ENCODE measurements around the gene MFRP. TPM values are rescaled to one million over a fixed set of nuclear protein-coding genes. Genes with fewer than 3 reads are reported as not detected.

Gene MFRP
- total RNA-seq (not detected), total RNA-seq (0 to 0.07 (median 0) reads per million in 172 experiments)
- polyA plus RNA-seq (2013, experiment 1 of 2), result not detected
- polyA plus RNA-seq (2013, experiment 2 of 2), result not detected

DNA sequence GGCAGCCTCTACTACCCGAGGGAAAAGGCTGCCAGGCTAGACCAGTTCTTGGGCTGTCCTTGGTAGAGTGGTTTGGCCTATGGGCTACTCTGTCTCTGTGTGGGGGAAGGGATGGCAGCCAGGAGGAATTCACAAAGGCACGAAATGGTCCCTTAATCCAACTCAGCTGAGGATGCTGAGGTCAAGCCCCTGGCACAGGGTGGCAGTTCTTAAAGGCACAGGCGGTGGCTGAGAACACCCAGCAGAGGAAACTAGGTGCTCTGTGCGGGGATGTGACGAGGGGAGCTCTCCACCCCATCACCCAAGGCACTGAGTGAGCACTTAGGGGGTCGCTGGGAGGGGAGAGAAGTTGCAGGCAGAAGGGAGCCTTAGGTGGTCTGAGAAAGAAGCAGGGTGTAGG is at the start of gene MFRP:
TSS of gene MFRP (minus strand) at position 101 of the 400 bp plus-strand sequence. CDS start 192 bp downstream, outside the sequence.
- no peak within 1 kb of the TSS for H3K27ac Mint-ChIP-seq
- no peaks in the 10 kb centered on the region for H3K36me3 Mint-ChIP-seq (ENCODE audit: low read depth)
- H3K4me3 Mint-ChIP-seq, result no peak within 1 kb of the TSS
- H3K9me3 ChIP-seq (ENCODE audit: control insufficient read depth in 1 of 2, insufficient read depth in 1 of 2, low read length in 2 of 2), result peaks cover 0 to under 1% of the 10 kb centered on the region in 2 experiments
- peaks cover 4% of the 10 kb centered on the region for H3K4me1 Mint-ChIP-seq (ENCODE audit: low read depth)
- H3K27me3 Mint-ChIP-seq, result peaks cover 59% of the 10 kb centered on the region
- intact Hi-C loops (cut with DNase I, micrococcal nuclease), result no loop called here
- no peak within 1 kb of the TSS for H3K4me3 ChIP-seq (ENCODE audit: low read length)
- H3K27me3 ChIP-seq (ENCODE audit: control insufficient read depth in 1 of 2, insufficient read depth in 2 of 2, low read length in 2 of 2), result peaks cover 4 to 14% of the 10 kb centered on the region in 2 experiments
- no peak within 1 kb of the TSS for H3K27ac ChIP-seq (ENCODE audit: low read depth in 1 of 2, low read length in 2 of 2)
- no peak for ATAC-seq (ENCODE audit: poor library complexity)
- POLR2A ChIA-PET, result no interaction called here
- H3K9me3 Mint-ChIP-seq, result no peaks in the 10 kb centered on the region
- TF ChIP-seq CTCF (IDR thresholded peaks at IDR 0.05), result no peak
- DNase-seq, result no peak
- peaks cover 6% of the 10 kb centered on the region for H3K4me1 ChIP-seq (ENCODE audit: insufficient read depth, low read length)
- CTCF ChIA-PET, result no interaction called here
- no peaks in the 10 kb centered on the region for H3K36me3 ChIP-seq (ENCODE audit: insufficient read depth, low read length)

- POLR2A ChIA-PET, result no interaction called here
- CTCF ChIA-PET, result interaction anchor here (1.0 kb wide), 1 partner anchor 10 kb away, joined by 3 read pairs; the partner anchor contains the start of gene USP2
- no peak overlapping the region for H3K4me3 Mint-ChIP-seq
Observed at GRCh38 chr11:119391275-119391674, 44.8 kb upstream of the MFRP start.

DNA sequence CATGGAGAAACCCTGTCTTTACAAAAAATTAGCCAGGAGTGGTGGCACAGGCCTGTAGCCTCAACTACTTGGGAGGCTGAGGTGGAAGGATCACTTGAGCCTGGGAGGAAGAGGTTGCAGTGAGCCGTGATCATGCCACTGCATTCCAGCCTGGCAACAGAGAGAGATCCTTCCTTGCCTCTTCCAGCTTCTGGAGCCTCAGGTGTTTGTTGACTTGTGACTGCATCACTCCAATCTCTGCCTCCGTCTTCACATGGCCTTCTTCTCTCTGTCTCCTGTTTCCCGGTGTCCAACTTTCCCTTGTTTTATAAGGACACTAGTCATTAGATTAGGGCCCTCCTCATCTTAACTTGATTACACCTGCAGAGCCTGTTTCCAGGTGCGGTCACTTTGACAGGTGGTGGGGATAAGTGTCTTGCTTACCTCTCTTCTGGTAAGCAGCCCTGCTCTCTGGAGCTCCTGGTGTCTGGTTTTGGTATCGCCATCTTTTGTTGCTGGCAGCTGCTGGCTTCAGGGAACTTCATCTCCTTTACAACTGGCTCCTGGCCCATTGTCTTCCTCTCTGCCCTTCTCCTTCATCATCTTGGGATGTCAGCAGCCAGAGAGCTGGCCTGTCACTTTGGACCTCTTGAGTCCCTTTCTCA is 43.2 kb upstream of the MFRP start:
- Mint-ChIP-seq H3K27ac (no peak overlapping the region), H3K36me3 (ENCODE audit: low read depth) (no peaks in the 10 kb centered on the region), H3K27me3 (peaks cover 37% of the 10 kb centered on the region), H3K4me3 (no peak overlapping the region), H3K4me1 (ENCODE audit: low read depth) (no peaks in the 10 kb centered on the region), H3K9me3 (no peaks in the 10 kb centered on the region)
- Histone ChIP-seq H3K36me3 (ENCODE audit: insufficient read depth, low read length) (no peaks in the 10 kb centered on the region), H3K9me3 (ENCODE audit: control insufficient read depth in 1 of 2, insufficient read depth in 1 of 2, low read length in 2 of 2) (no peaks in the 10 kb centered on the region), H3K4me3 (ENCODE audit: low read length) (no peak overlapping the region), H3K4me1 (ENCODE audit: insufficient read depth, low read length) (no peaks in the 10 kb centered on the region), H3K27me3 (ENCODE audit: control insufficient read depth in 1 of 2, insufficient read depth in 2 of 2, low read length in 2 of 2) (peaks cover 0 to 5% of the 10 kb centered on the region in 2 experiments), H3K27ac (ENCODE audit: low read depth in 1 of 2, low read length in 2 of 2) (no peak overlapping the region)
- peak in 2 of 14 experiments; percentile 40 to 48 for DNase-seq
- peak; percentile 44 for TF ChIP-seq CTCF (IDR thresholded peaks at IDR 0.05)
- ATAC-seq (ENCODE audit: poor library complexity), result peak; percentile 41
- CTCF ChIA-PET, result interaction anchor here (0.7 to 1.3 kb wide), 2 partner anchors 9 to 34 kb away, joined by 3 to 7 read pairs; no protein-coding TSS in a partner anchor
- POLR2A ChIA-PET, result no interaction called here
- intact Hi-C loops (cut with DNase I, micrococcal nuclease), result loop anchor here in 1 of 2 experiments (10.0 kb wide), 1 partner anchor 335 kb away; the partner anchor contains the start of gene NECTIN1

More at GRCh38 chr11:119391275-119391674, 44.8 kb upstream of the MFRP start:
- no peaks in the 10 kb centered on the region for H3K27me3 ChIP-seq (ENCODE audit: control insufficient read depth in 1 of 2, insufficient read depth in 2 of 2, low read length in 2 of 2)
- H3K27ac ChIP-seq (ENCODE audit: low read depth in 1 of 2, low read length in 2 of 2), result no peak overlapping the region
- H3K36me3 ChIP-seq (ENCODE audit: insufficient read depth, low read length), result no peaks in the 10 kb centered on the region
- ATAC-seq (ENCODE audit: poor library complexity), result no peak
- no peak overlapping the region for H3K4me3 ChIP-seq (ENCODE audit: low read length)
- Mint-ChIP-seq H3K4me1 (ENCODE audit: low read depth) (no peaks in the 10 kb centered on the region), H3K27ac (no peak overlapping the region), H3K36me3 (ENCODE audit: low read depth) (no peaks in the 10 kb centered on the region), H3K27me3 (peaks cover 44% of the 10 kb centered on the region), H3K9me3 (no peaks in the 10 kb centered on the region)
- intact Hi-C loops (cut with DNase I, micrococcal nuclease), result no loop called here
- H3K9me3 ChIP-seq (ENCODE audit: control insufficient read depth in 1 of 2, insufficient read depth in 1 of 2, low read length in 2 of 2), result no peaks in the 10 kb centered on the region
- DNase-seq, result no peak
- no peak for TF ChIP-seq CTCF (IDR thresholded peaks at IDR 0.05)
- no peaks in the 10 kb centered on the region for H3K4me1 ChIP-seq (ENCODE audit: insufficient read depth, low read length)
